Liver (tissue), 9 donors: Measurements from ENCODE around the gene LOXL3. TPM values are rescaled to one million over a fixed set of nuclear protein-coding genes. Genes with fewer than 3 reads are reported as not detected.

Experiments
- DNase-seq: peaks from one replicate; pipeline ENCODE4 v3.0.0-alpha.2; 2017; ENCODE audit warnings: low spot score
- H3K27ac ChIP-seq, 2 donors: one replicate each; pipeline ENCODE4 v1.7.0; 2013; ENCODE audit warnings: inconsistent platforms in 2 of 2, low read length in 2 of 2, control low read depth in 1 of 2, low read depth in 1 of 2, mild to moderate bottlenecking in 1 of 2
- H3K27me3 ChIP-seq, 4 donors: one replicate each; pipeline versions ENCODE4 v1.6.1 to v1.7.0; 2013; ENCODE audit warnings: low read length in 3 of 4, inconsistent platforms in 1 of 4, mild to moderate bottlenecking in 1 of 4, moderate library complexity in 1 of 4; ENCODE audit not compliant: control insufficient read depth in 4 of 4, insufficient read depth in 4 of 4
- H3K36me3 ChIP-seq, 4 donors: one replicate each; pipeline versions ENCODE4 v1.6.1 to v1.7.0; 2013; ENCODE audit warnings: low read length in 3 of 4, mild to moderate bottlenecking in 3 of 4, low read depth in 1 of 4, moderate library complexity in 1 of 4; ENCODE audit not compliant: control insufficient read depth in 4 of 4, insufficient read depth in 3 of 4
- H3K4me1 ChIP-seq, 4 donors: one replicate each; pipeline versions ENCODE4 v1.6.1 to v1.7.0; 2013; ENCODE audit warnings: low read length in 3 of 4, mild to moderate bottlenecking in 3 of 4, moderate library complexity in 1 of 4; ENCODE audit not compliant: control insufficient read depth in 4 of 4, insufficient read depth in 4 of 4
- H3K4me3 ChIP-seq, 3 donors: one replicate each; pipeline versions ENCODE4 v1.6.1 to v1.7.0; 2013; ENCODE audit warnings: low read length in 3 of 3, control low read depth in 1 of 3, low read depth in 1 of 3, mild to moderate bottlenecking in 1 of 3
- H3K9ac ChIP-seq, 2 donors: one replicate each; pipeline ENCODE4 v1.7.0; 2013; ENCODE audit warnings: low read length in 2 of 2, mild to moderate bottlenecking in 2 of 2, moderate library complexity in 2 of 2, control low read depth in 1 of 2, low read depth in 1 of 2
- H3K9me3 ChIP-seq, 4 donors: one replicate each; pipeline versions ENCODE4 v1.6.1 to v1.7.0; 2013; ENCODE audit warnings: low read length in 3 of 4; ENCODE audit not compliant: control insufficient read depth in 4 of 4
- ATF3 ChIP-seq: IDR thresholded peaks from 2 replicates; pipeline ENCODE4 v1.6.1; 2016; ENCODE audit warnings: antibody characterized with exemption
- FOXA1 ChIP-seq: IDR thresholded peaks from 2 replicates; pipeline ENCODE4 v1.6.1; 2016; ENCODE audit warnings: antibody characterized with exemption
- FOXA2 ChIP-seq: IDR thresholded peaks from 2 replicates; pipeline ENCODE4 v1.6.1; 2016; ENCODE audit warnings: antibody characterized with exemption
- GABPA ChIP-seq, 2 donors: IDR thresholded peaks in 1 of 2; conservative IDR thresholded peaks in 1 of 2; 2 replicates each; pipeline ENCODE4 v1.6.1; 2016; ENCODE audit warnings: antibody characterized with exemption in 2 of 2, mild to moderate bottlenecking in 1 of 2, moderate library complexity in 1 of 2
- HNF4A ChIP-seq, 2 donors: conservative IDR thresholded peaks; 2 replicates each; pipeline ENCODE4 v1.6.1; 2016; ENCODE audit warnings: antibody characterized with exemption in 2 of 2, mild to moderate bottlenecking in 2 of 2
- HNF4G ChIP-seq: IDR thresholded peaks from 2 replicates; pipeline ENCODE4 v1.6.1; 2016; ENCODE audit warnings: antibody characterized with exemption
- JUND ChIP-seq, 2 donors: IDR thresholded peaks; 2 replicates each; pipeline ENCODE4 v1.6.1; 2016; ENCODE audit warnings: antibody characterized with exemption in 2 of 2
- MAX ChIP-seq: IDR thresholded peaks from 2 replicates; pipeline ENCODE4 v1.6.1; 2016; ENCODE audit warnings: antibody characterized with exemption
- NR2F2 ChIP-seq: IDR thresholded peaks from 2 replicates; pipeline ENCODE4 v1.6.1; 2016; ENCODE audit warnings: antibody characterized with exemption
- RAD21 ChIP-seq, 2 donors: IDR thresholded peaks; 2 replicates each; pipeline ENCODE4 v1.6.1; 2016; ENCODE audit warnings: antibody characterized with exemption in 2 of 2, mild to moderate bottlenecking in 2 of 2
- RXRA ChIP-seq, 2 donors: IDR thresholded peaks; 2 replicates each; pipeline ENCODE4 v1.6.1; 2017 to 2018; ENCODE audit warnings: antibody characterized with exemption in 2 of 2, mild to moderate bottlenecking in 1 of 2
- SP1 ChIP-seq: IDR thresholded peaks from 2 replicates; pipeline ENCODE4 v1.6.1; 2018; ENCODE audit warnings: antibody characterized with exemption, mild to moderate bottlenecking
- TAF1 ChIP-seq: conservative IDR thresholded peaks from 2 replicates; pipeline ENCODE4 v1.6.1; 2016; ENCODE audit warnings: antibody characterized with exemption, mild to moderate bottlenecking
- YY1 ChIP-seq: IDR thresholded peaks from 2 replicates; pipeline ENCODE4 v1.6.1; 2016; ENCODE audit warnings: antibody characterized with exemption, mild to moderate bottlenecking
- WGBS: extraction: QIAGEN DNeasy Blood & Tissue Kit; methylation state at CpG from one replicate; pipeline ENCODE4 v1.1.7; 2013; 5-methylcytosine and 5-hydroxymethylcytosine counted together
- polyA plus RNA-seq, 2 donors: library from polyadenylated mRNA; stranded (reverse) in 1 of 2; unstranded in 1 of 2; fragments of 200-250 nt in 1 of 2; fragments of >200 nt in 1 of 2; fragmentation: Nextera tagmentation in 1 of 2; extraction: Ambion mirVana in 1 of 2; gene quantifications; one replicate each; pipeline versions ENCODE4 v1.2.1 to v1.2.3, GENCODE V29; 2013 to 2015
- total RNA-seq, 2 donors: library from RNA; depleted of rRNA; stranded (reverse); fragments of >200 nt; gene quantifications; one replicate each; pipeline ENCODE4 v1.2.3, GENCODE V29; 2014
- TF ChIP-seq, protein P1 (sequence below): IDR thresholded peaks from 2 replicates; pipeline ENCODE4 v1.6.1; 2016; ENCODE audit warnings: antibody characterized with exemption, mild to moderate bottlenecking
- TF ChIP-seq, protein P2 (sequence below): IDR thresholded peaks from 2 replicates; pipeline ENCODE4 v1.6.1; 2016; ENCODE audit warnings: antibody characterized with exemption
- TF ChIP-seq, protein P3 (sequence below): fragments of 150-350 bp; IDR thresholded peaks from 2 replicates; pipeline ENCODE4 v1.5.1; 2017; ENCODE audit warnings: improper control_type of control experiment, low read depth, low read length; ENCODE audit not compliant: missing input control
- donor health status: healthy.
- donor health status: healthy.
- donor health status: healthy.
- donor health status: healthy.
- donor health status: healthy.

LOXL3 gene
- total and polyA plus RNA-seq, 4 donors: 0.31 to 2.8 (median 1.3) TPM

DNA sequence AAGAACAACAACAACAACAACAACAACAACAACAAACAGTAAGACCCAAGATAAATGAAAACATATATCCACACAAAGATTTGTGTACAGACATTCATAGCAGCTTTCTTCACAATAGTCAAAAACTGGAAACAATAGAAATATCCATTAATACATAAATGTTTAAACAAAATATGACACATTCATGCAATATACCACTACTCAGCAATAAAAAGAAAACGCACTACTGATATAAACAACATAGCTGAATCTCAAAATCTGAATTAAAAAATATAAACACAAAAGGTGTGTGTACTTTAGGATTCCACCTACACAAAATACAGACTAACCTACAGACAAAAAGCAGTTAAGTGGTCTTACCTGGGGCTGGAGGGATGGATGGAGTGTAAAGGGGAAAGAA lies 42.8 kb upstream of the LOXL3 start:
- no peak overlapping the region for H3K4me3 ChIP-seq
- no peaks in the 10 kb centered on the region for H3K4me1 ChIP-seq
- no peaks in the 10 kb centered on the region for H3K36me3 ChIP-seq
- 57% methylated on average over 1 of the region's 1 CpG for WGBS
- no peak for DNase-seq
- TF ChIP-seq HNF4A (conservative IDR thresholded peaks at IDR 0.05) (no peak), MAX (no peak), RXRA (IDR thresholded peaks at IDR 0.05) (no peak), JUND (IDR thresholded peaks at IDR 0.05) (no peak), SP1 (no peak), FOXA2 (no peak), ATF3 (no peak), RAD21 (IDR thresholded peaks at IDR 0.05) (no peak), HNF4G (no peak), YY1 (no peak), FOXA1 (no peak), TAF1 (no peak), NR2F2 (no peak), GABPA (IDR thresholded peaks at IDR 0.05 in 1 of 2, conservative IDR thresholded peaks at IDR 0.05 in 1 of 2) (no peak)
- TF ChIP-seq, protein P1, sequence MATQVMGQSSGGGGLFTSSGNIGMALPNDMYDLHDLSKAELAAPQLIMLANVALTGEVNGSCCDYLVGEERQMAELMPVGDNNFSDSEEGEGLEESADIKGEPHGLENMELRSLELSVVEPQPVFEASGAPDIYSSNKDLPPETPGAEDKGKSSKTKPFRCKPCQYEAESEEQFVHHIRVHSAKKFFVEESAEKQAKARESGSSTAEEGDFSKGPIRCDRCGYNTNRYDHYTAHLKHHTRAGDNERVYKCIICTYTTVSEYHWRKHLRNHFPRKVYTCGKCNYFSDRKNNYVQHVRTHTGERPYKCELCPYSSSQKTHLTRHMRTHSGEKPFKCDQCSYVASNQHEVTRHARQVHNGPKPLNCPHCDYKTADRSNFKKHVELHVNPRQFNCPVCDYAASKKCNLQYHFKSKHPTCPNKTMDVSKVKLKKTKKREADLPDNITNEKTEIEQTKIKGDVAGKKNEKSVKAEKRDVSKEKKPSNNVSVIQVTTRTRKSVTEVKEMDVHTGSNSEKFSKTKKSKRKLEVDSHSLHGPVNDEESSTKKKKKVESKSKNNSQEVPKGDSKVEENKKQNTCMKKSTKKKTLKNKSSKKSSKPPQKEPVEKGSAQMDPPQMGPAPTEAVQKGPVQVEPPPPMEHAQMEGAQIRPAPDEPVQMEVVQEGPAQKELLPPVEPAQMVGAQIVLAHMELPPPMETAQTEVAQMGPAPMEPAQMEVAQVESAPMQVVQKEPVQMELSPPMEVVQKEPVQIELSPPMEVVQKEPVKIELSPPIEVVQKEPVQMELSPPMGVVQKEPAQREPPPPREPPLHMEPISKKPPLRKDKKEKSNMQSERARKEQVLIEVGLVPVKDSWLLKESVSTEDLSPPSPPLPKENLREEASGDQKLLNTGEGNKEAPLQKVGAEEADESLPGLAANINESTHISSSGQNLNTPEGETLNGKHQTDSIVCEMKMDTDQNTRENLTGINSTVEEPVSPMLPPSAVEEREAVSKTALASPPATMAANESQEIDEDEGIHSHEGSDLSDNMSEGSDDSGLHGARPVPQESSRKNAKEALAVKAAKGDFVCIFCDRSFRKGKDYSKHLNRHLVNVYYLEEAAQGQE: no peak
- TF ChIP-seq, protein P2, sequence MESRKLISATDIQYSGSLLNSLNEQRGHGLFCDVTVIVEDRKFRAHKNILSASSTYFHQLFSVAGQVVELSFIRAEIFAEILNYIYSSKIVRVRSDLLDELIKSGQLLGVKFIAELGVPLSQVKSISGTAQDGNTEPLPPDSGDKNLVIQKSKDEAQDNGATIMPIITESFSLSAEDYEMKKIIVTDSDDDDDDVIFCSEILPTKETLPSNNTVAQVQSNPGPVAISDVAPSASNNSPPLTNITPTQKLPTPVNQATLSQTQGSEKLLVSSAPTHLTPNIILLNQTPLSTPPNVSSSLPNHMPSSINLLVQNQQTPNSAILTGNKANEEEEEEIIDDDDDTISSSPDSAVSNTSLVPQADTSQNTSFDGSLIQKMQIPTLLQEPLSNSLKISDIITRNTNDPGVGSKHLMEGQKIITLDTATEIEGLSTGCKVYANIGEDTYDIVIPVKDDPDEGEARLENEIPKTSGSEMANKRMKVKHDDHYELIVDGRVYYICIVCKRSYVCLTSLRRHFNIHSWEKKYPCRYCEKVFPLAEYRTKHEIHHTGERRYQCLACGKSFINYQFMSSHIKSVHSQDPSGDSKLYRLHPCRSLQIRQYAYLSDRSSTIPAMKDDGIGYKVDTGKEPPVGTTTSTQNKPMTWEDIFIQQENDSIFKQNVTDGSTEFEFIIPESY: no peak
- TF ChIP-seq, protein P3, sequence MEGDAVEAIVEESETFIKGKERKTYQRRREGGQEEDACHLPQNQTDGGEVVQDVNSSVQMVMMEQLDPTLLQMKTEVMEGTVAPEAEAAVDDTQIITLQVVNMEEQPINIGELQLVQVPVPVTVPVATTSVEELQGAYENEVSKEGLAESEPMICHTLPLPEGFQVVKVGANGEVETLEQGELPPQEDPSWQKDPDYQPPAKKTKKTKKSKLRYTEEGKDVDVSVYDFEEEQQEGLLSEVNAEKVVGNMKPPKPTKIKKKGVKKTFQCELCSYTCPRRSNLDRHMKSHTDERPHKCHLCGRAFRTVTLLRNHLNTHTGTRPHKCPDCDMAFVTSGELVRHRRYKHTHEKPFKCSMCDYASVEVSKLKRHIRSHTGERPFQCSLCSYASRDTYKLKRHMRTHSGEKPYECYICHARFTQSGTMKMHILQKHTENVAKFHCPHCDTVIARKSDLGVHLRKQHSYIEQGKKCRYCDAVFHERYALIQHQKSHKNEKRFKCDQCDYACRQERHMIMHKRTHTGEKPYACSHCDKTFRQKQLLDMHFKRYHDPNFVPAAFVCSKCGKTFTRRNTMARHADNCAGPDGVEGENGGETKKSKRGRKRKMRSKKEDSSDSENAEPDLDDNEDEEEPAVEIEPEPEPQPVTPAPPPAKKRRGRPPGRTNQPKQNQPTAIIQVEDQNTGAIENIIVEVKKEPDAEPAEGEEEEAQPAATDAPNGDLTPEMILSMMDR: no peak
- H3K9ac ChIP-seq: no peak overlapping the region
- no peaks in the 10 kb centered on the region for H3K9me3 ChIP-seq
- H3K27me3 ChIP-seq: peaks cover 0 to 4% (median under 1%) of the 10 kb centered on the region in 4 donors
- no peak overlapping the region for H3K27ac ChIP-seq
